ENCODE data around the gene MGST2.

- TF ChIP-seq POLR2AphosphoS5 (IDR thresholded peaks at IDR 0.05; ENCODE audit: borderline replicate concordance, low read depth, low read length) (no peak), EZH2 (IDR thresholded peaks at IDR 0.05) (no peak)
Observed at GRCh38 chr4:139692309-139693012, 26.8 kb downstream of the MGST2 start.
